Upper lobe of left lung (tissue), 6 donors: Measurements from ENCODE around the gene KCNAB2. TPM values are rescaled to one million over a fixed set of nuclear protein-coding genes. Genes with fewer than 3 reads are reported as not detected.

ENCODE experiments used
- ATAC-seq, 2 donors: fragments of 200-7000 bp; cut with Tn5 transposase; one replicate each; pipeline ENCODE4 v1.9.1; 2022; ENCODE audit warnings: mild to moderate bottlenecking in 2 of 2, moderate library complexity in 2 of 2; ENCODE audit not compliant: low FRiP score in 2 of 2
- DNase-seq, 2 donors: peaks; one replicate each; pipeline ENCODE4 v3.0.0-alpha.2; 2019 to 2020
- H3K27ac ChIP-seq, 4 donors: fragments of 200-600 bp; sonication (generic); one replicate each; pipeline ENCODE4 v1.5.1; 2016 to 2019
- H3K27me3 ChIP-seq, 4 donors: fragments of 200-600 bp; sonication (generic); one replicate each; pipeline ENCODE4 v1.5.1; 2017 to 2019
- H3K36me3 ChIP-seq, 4 donors: fragments of 200-600 bp; sonication (generic); one replicate each; pipeline ENCODE4 v1.5.1; 2016 to 2019
- H3K4me1 ChIP-seq, 4 donors: fragments of 200-600 bp; sonication (generic); one replicate each; pipeline ENCODE4 v1.5.1; 2018 to 2019
- H3K4me3 ChIP-seq, 4 donors: fragments of 200-600 bp; sonication (generic); one replicate each; pipeline ENCODE4 v1.5.1; 2017 to 2019; ENCODE audit warnings: mild to moderate bottlenecking in 2 of 4, moderate library complexity in 1 of 4
- H3K9me3 ChIP-seq, 4 donors: fragments of 200-600 bp; sonication (generic); one replicate each; pipeline ENCODE4 v1.5.1; 2018 to 2019
- EP300 ChIP-seq, 4 donors: sonication (generic); formaldehyde crosslinking; IDR thresholded peaks; one replicate each; pipeline ENCODE4 v1.5.1; 2017; ENCODE audit warnings: antibody characterized with exemption in 4 of 4, control low read depth in 2 of 4
- POLR2A ChIP-seq, 4 donors: fragments of 450-650 bp; IDR thresholded peaks; one replicate each; pipeline ENCODE4 v1.5.1; 2016 to 2017; ENCODE audit warnings: antibody characterized with exemption in 4 of 4, mild to moderate bottlenecking in 2 of 4
- POLR2AphosphoS5 ChIP-seq, 2 donors: sonication (generic); formaldehyde crosslinking; IDR thresholded peaks; one replicate each; pipeline ENCODE4 v1.5.1; 2017; ENCODE audit warnings: antibody characterized with exemption in 2 of 2
- WGBS, 2 donors: methylation state at CpG; one replicate each; pipeline ENCODE4 v1.1.5; 2017 to 2018; 5-methylcytosine and 5-hydroxymethylcytosine counted together
- total RNA-seq, 6 donors: library from RNA; depleted of rRNA in 4 of 6; stranded (reverse); fragments of >200 nt in 4 of 6; gene quantifications; one replicate each; pipeline versions ENCODE4 v1.1.0 to v1.2.1, GENCODE V29; 2016 to 2021
- TF ChIP-seq, protein P1 (sequence below), 6 experiments: fragments of 450-650 bp in 4 of 6; fragments of 200-600 bp in 2 of 6; sonication (generic) in 2 of 6; IDR thresholded peaks; one replicate each; pipeline ENCODE4 v1.5.1; 2016 to 2019; ENCODE audit warnings: antibody characterized with exemption in 6 of 6
- donor health status: DM: no; HTN: no; CAD: no; lungs with moderate emphysema.
- donor health status: DM: no; HTN: yes; CAD: no; lungs with severe emphysema.

The KCNAB2 gene
- total RNA-seq, 6 donors from 2014 or later: 36.9 to 129 (median 97.8) TPM

DNA sequence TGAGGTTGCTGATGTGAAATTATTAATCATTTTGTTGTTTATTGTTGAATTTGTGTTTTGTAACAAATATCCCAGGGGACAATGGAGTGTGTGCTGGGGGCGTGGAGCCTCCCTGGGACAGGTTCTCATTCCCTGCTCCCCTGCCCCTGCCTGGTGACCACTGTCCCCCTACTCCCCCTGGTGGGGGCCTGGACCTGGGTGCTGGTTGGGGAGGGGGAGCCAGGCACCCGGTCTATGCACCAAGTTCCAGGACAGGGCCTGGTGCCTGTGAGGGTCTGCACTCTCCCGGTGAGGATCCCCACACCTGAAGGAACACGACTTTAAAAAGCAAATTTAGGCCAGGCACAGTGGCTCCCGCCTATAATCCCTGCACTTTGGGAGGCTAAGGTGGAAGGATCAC, 92.1 kb downstream of the KCNAB2 start:
- TF ChIP-seq POLR2AphosphoS5 (IDR thresholded peaks at IDR 0.05) (no peak), EP300 (IDR thresholded peaks at IDR 0.05) (no peak), POLR2A (IDR thresholded peaks at IDR 0.05) (no peak)
- TF ChIP-seq, protein P1, sequence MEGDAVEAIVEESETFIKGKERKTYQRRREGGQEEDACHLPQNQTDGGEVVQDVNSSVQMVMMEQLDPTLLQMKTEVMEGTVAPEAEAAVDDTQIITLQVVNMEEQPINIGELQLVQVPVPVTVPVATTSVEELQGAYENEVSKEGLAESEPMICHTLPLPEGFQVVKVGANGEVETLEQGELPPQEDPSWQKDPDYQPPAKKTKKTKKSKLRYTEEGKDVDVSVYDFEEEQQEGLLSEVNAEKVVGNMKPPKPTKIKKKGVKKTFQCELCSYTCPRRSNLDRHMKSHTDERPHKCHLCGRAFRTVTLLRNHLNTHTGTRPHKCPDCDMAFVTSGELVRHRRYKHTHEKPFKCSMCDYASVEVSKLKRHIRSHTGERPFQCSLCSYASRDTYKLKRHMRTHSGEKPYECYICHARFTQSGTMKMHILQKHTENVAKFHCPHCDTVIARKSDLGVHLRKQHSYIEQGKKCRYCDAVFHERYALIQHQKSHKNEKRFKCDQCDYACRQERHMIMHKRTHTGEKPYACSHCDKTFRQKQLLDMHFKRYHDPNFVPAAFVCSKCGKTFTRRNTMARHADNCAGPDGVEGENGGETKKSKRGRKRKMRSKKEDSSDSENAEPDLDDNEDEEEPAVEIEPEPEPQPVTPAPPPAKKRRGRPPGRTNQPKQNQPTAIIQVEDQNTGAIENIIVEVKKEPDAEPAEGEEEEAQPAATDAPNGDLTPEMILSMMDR (IDR thresholded peaks at IDR 0.05): no peak
- ATAC-seq (no peak), DNase-seq (no peak)
- H3K27ac ChIP-seq: no peak overlapping the region
- H3K27me3 ChIP-seq: no peaks in the 10 kb centered on the region
- no peaks in the 10 kb centered on the region for H3K9me3 ChIP-seq
- H3K4me3 ChIP-seq: no peak overlapping the region
- no peaks in the 10 kb centered on the region for H3K36me3 ChIP-seq
- no peaks in the 10 kb centered on the region for H3K4me1 ChIP-seq
- 70 to 86% methylated on average over 1 to 5 of the region's 5 CpGs for WGBS, 2 donors

DNA sequence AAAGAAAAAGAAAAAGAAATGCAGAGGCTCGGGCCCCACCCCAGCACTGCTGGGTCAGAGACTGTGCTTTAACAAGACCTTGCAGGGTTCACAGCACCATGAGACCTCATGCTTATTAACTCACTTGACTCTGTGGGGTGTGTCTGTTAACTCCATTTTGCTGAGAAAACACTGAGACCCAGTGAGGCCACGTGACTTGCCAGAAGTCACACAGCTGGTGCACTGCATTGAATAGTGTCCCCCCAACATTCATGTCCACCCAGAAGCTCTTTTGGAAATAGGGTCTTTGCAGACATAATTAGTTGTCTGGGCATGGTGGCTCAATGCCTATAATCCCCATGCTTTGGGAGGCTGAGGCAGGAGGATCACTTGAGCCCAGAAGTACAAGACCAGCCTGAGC, 94.7 kb downstream of the KCNAB2 start:
- ATAC-seq (no peak), DNase-seq (no peak)
- Histone ChIP-seq H3K9me3 (no peaks in the 10 kb centered on the region), H3K4me3 (no peak overlapping the region), H3K36me3 (no peaks in the 10 kb centered on the region), H3K27me3 (no peaks in the 10 kb centered on the region), H3K4me1 (no peaks in the 10 kb centered on the region), H3K27ac (no peak overlapping the region)
- WGBS, 2 donors: 83 to 84% methylated on average over 2 of the region's 2 CpGs
- TF ChIP-seq, protein P1 (IDR thresholded peaks at IDR 0.05): no peak
- TF ChIP-seq POLR2AphosphoS5 (IDR thresholded peaks at IDR 0.05) (no peak), POLR2A (IDR thresholded peaks at IDR 0.05) (no peak), EP300 (IDR thresholded peaks at IDR 0.05) (no peak)

DNA sequence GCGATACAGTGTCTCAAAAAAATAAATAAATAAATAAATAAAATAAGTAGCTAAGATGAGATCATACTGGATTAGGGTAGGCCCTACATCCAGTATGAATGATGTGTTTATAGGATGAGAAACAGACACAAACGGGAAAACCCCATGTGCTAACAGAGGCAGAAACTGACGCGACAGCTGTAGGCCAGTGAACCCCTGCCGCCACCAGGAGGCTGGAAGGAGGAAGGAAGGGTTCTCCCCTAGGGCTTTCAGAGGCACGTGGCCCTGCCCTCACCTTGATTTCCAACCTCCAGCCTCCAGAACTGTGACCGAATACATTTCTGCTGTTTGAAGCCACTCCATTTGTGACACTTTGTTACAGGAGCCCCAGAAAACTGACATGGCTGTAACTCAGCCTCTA, 95.9 kb downstream of the KCNAB2 start:
- 28 to 39% methylated on average over 7 of the region's 7 CpGs for WGBS, 2 donors
- Histone ChIP-seq H3K4me1 (no peaks in the 10 kb centered on the region), H3K27ac (no peak overlapping the region), H3K4me3 (no peak overlapping the region), H3K36me3 (no peaks in the 10 kb centered on the region), H3K27me3 (peaks cover 0 to under 1% (median 0%) of the 10 kb centered on the region in 4 donors), H3K9me3 (no peaks in the 10 kb centered on the region)
- no peak for ATAC-seq
- TF ChIP-seq, protein P1 (IDR thresholded peaks at IDR 0.05): no peak
- TF ChIP-seq POLR2A (IDR thresholded peaks at IDR 0.05) (no peak), EP300 (IDR thresholded peaks at IDR 0.05) (no peak), POLR2AphosphoS5 (IDR thresholded peaks at IDR 0.05) (no peak)
- DNase-seq: no peak

DNA sequence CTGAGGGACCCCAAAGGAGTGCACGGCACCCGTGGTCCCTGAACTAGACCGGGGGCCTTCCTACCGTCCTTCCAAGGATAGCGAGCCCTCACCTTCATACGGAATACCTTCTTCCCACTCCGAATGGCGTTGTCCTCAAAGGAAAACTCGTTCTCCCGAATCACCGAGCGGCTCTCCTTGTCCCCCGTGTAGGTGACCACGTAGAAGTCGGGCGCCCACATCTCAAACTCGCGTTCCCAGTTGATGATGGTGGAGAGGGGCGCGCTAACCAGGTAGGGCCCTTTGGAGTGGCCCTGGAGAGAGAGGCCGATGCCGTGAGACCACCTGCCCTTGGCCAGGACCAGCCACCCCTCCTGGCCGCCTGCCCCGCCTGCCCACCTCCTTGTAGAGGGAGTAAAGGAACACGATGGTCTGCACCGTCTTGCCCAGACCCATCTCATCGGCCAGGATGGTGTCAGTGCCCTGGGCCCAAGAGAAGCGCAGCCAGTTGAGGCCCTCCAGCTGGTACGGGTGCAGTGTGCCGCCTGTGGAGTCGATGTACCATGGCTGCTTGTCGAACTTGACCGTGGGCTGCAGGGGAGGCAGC, 96.4 kb downstream of the KCNAB2 start:
- no peak for TF ChIP-seq POLR2AphosphoS5 (IDR thresholded peaks at IDR 0.05)
- TF ChIP-seq POLR2A (IDR thresholded peaks at IDR 0.05): no peak
- TF ChIP-seq, protein P1 (IDR thresholded peaks at IDR 0.05): no peak
- TF ChIP-seq EP300 (IDR thresholded peaks at IDR 0.05): no peak
- Histone ChIP-seq H3K4me1 (no peaks in the 10 kb centered on the region), H3K4me3 (no peak overlapping the region), H3K27me3 (peaks cover 0 to 5% (median 0%) of the 10 kb centered on the region in 4 donors), H3K36me3 (no peaks in the 10 kb centered on the region), H3K27ac (no peak overlapping the region), H3K9me3 (no peaks in the 10 kb centered on the region)
- DNase-seq (no peak), ATAC-seq (no peak)
- WGBS, 2 donors: 90 to 94% methylated on average over 27 to 33 of the region's 33 CpGs

DNA sequence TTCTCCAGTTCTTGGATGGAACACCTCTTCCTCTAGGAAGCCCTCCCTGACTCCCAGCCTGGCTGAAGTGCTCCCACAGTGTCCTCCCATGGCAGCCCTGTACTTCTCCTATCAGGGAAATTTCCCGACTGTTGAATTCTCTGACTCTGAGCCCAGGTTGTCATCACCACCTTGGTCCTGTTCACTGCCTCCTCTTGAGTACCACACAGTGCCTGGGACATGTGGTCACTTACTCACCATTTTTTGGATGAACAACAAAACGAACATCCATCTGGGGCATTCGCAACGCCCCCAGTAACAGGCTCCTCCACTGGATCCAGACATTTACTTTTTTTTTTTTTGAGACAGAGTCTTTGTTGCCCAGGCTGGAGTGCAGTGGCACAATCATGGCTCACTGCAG, 97.0 kb downstream of the KCNAB2 start:
- H3K9me3 ChIP-seq: no peaks in the 10 kb centered on the region
- DNase-seq (no peak), ATAC-seq (no peak)
- peaks cover 0 to 5% (median 0%) of the 10 kb centered on the region in 4 donors for H3K27me3 ChIP-seq
- H3K4me3 ChIP-seq: no peak overlapping the region
- H3K27ac ChIP-seq: no peak overlapping the region
- no peaks in the 10 kb centered on the region for H3K36me3 ChIP-seq
- TF ChIP-seq EP300 (IDR thresholded peaks at IDR 0.05) (no peak), POLR2AphosphoS5 (IDR thresholded peaks at IDR 0.05) (no peak), POLR2A (IDR thresholded peaks at IDR 0.05) (no peak)
- TF ChIP-seq, protein P1 (IDR thresholded peaks at IDR 0.05): no peak
- WGBS, 2 donors: 78 to 86% methylated on average over 4 of the region's 4 CpGs
- H3K4me1 ChIP-seq: no peaks in the 10 kb centered on the region
